WTC11 (cell line): ENCODE results near the gene ATP5F1D. TPM values are rescaled to one million over a fixed set of nuclear protein-coding genes. Genes with fewer than 3 reads are reported as not detected.

Experiments
- CREB1 ChIP-seq: sonication (generic); formaldehyde crosslinking; IDR thresholded peaks from 2 replicates; pipeline ENCODE4 v1.8.0; 2023; ENCODE audit warnings: mild to moderate bottlenecking, missing genetic modification reagents
- EMX1 ChIP-seq: fragments of 250-450 bp; sonication (Bioruptor Pico); IDR thresholded peaks from 2 replicates; pipeline ENCODE4 v1.8.0; 2021; ENCODE audit warnings: mild to moderate bottlenecking
- GTF2I ChIP-seq: fragments of 250-450 bp; sonication (Bioruptor Pico); conservative IDR thresholded peaks from 2 replicates; pipeline ENCODE4 v1.4.0; 2021; ENCODE audit warnings: mild to moderate bottlenecking
- NFATC4 ChIP-seq: fragments of 250-450 bp; sonication (Bioruptor Pico); IDR thresholded peaks from 2 replicates; pipeline ENCODE4 v1.9.0; 2021; ENCODE audit warnings: mild to moderate bottlenecking
- NFE2L1 ChIP-seq: sonication (generic); formaldehyde crosslinking; IDR thresholded peaks from 2 replicates; pipeline ENCODE4 v1.8.1; 2023; ENCODE audit warnings: missing genetic modification reagents
- OVOL2 ChIP-seq: fragments of 250-450 bp; sonication (Bioruptor Pico); IDR thresholded peaks from 2 replicates; pipeline ENCODE4 v1.9.0; 2021; ENCODE audit warnings: mild to moderate bottlenecking, borderline replicate concordance
- PRRX2 ChIP-seq: fragments of 250-450 bp; sonication (Bioruptor Pico); IDR thresholded peaks from 2 replicates; pipeline ENCODE4 v1.8.0; 2021; ENCODE audit warnings: mild to moderate bottlenecking
- SMAD4 ChIP-seq: sonication (generic); formaldehyde crosslinking; IDR thresholded peaks from 2 replicates; pipeline ENCODE4 v1.8.0; 2022; ENCODE audit warnings: mild to moderate bottlenecking, missing genetic modification reagents
- SP1 ChIP-seq: sonication (generic); formaldehyde crosslinking; conservative IDR thresholded peaks from 2 replicates; pipeline ENCODE4 v1.8.1; 2022; ENCODE audit warnings: missing genetic modification reagents
- TCF7 ChIP-seq: sonication (generic); formaldehyde crosslinking; IDR thresholded peaks from 2 replicates; pipeline ENCODE4 v1.8.0; 2022; ENCODE audit warnings: mild to moderate bottlenecking, low read depth, missing genetic modification reagents, moderate library complexity
- ZBTB43 ChIP-seq: sonication (generic); formaldehyde crosslinking; IDR thresholded peaks from 2 replicates; pipeline ENCODE4 v1.8.1; 2023; ENCODE audit warnings: mild to moderate bottlenecking, missing genetic modification reagents
- ZMAT4 ChIP-seq: fragments of 250-450 bp; sonication (Bioruptor Pico); IDR thresholded peaks from 2 replicates; pipeline ENCODE4 v1.9.0; 2021; ENCODE audit warnings: mild to moderate bottlenecking
- ZNF219 ChIP-seq: sonication (generic); formaldehyde crosslinking; IDR thresholded peaks from 2 replicates; pipeline ENCODE4 v1.8.0; 2023; ENCODE audit warnings: missing genetic modification reagents, mild to moderate bottlenecking, borderline replicate concordance
- ZNF396 ChIP-seq: fragments of 250-450 bp; sonication (Bioruptor Pico); IDR thresholded peaks from 2 replicates; pipeline ENCODE4 v1.8.0; 2021; ENCODE audit warnings: mild to moderate bottlenecking, moderate library complexity, borderline replicate concordance
- ZNF425 ChIP-seq: fragments of 250-450 bp; sonication (Bioruptor Pico); conservative IDR thresholded peaks from 2 replicates; pipeline ENCODE4 v1.9.0; 2021; ENCODE audit warnings: mild to moderate bottlenecking
- total RNA-seq: library from RNA; stranded (reverse); gene quantifications from 3 replicates; pipeline ENCODE4 v1.2.3, GENCODE V29; 2021
- TF ChIP-seq, protein P1 (sequence below): sonication (generic); formaldehyde crosslinking; IDR thresholded peaks from 2 replicates; pipeline ENCODE4 v1.8.1; 2023; ENCODE audit warnings: mild to moderate bottlenecking, missing genetic modification reagents
- TF ChIP-seq, protein P2 (sequence below): sonication (generic); formaldehyde crosslinking; IDR thresholded peaks from 2 replicates; pipeline ENCODE4 v1.8.0; 2023; ENCODE audit warnings: mild to moderate bottlenecking, missing genetic modification reagents
- TF ChIP-seq, protein P3 (sequence below): fragments of 250-450 bp; sonication (Bioruptor Pico); IDR thresholded peaks from 2 replicates; pipeline ENCODE4 v2.1.2; 2022; ENCODE audit warnings: mild to moderate bottlenecking, moderate library complexity
- TF ChIP-seq, protein P4 (sequence below): sonication (generic); formaldehyde crosslinking; IDR thresholded peaks from 2 replicates; pipeline ENCODE4 v1.8.1; 2022; ENCODE audit warnings: low read depth, missing genetic modification reagents, borderline replicate concordance
- TF ChIP-seq, protein P5 (sequence below): sonication (generic); formaldehyde crosslinking; conservative IDR thresholded peaks from 2 replicates; pipeline ENCODE4 v1.8.1; 2022; ENCODE audit warnings: mild to moderate bottlenecking, missing genetic modification reagents

ATP5F1D gene
- total RNA-seq, 1 experiment from 2014 or later, result 277 TPM

- TF ChIP-seq, protein P1, sequence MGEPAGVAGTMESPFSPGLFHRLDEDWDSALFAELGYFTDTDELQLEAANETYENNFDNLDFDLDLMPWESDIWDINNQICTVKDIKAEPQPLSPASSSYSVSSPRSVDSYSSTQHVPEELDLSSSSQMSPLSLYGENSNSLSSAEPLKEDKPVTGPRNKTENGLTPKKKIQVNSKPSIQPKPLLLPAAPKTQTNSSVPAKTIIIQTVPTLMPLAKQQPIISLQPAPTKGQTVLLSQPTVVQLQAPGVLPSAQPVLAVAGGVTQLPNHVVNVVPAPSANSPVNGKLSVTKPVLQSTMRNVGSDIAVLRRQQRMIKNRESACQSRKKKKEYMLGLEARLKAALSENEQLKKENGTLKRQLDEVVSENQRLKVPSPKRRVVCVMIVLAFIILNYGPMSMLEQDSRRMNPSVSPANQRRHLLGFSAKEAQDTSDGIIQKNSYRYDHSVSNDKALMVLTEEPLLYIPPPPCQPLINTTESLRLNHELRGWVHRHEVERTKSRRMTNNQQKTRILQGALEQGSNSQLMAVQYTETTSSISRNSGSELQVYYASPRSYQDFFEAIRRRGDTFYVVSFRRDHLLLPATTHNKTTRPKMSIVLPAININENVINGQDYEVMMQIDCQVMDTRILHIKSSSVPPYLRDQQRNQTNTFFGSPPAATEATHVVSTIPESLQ (CRISPR knock-in tag), result no peak
- TF ChIP-seq SMAD4 (CRISPR knock-in tag) (no peak), TCF7 (CRISPR knock-in tag) (no peak), PRRX2 (CRISPR knock-in tag) (no peak), SP1 (CRISPR knock-in tag) (no peak), EMX1 (no peak), NFE2L1 (no peak), ZNF219 (CRISPR knock-in tag) (no peak), GTF2I (0 out of 2 replicates have a peak, but pooled peaks have one; percentile 42), ZBTB43 (CRISPR knock-in tag) (no peak), OVOL2 (CRISPR knock-in tag) (no peak), ZNF425 (CRISPR knock-in tag) (no peak), ZMAT4 (CRISPR knock-in tag) (no peak), CREB1 (CRISPR knock-in tag) (no peak), NFATC4 (CRISPR knock-in tag) (no peak), ZNF396 (no peak)
- TF ChIP-seq, protein P2, sequence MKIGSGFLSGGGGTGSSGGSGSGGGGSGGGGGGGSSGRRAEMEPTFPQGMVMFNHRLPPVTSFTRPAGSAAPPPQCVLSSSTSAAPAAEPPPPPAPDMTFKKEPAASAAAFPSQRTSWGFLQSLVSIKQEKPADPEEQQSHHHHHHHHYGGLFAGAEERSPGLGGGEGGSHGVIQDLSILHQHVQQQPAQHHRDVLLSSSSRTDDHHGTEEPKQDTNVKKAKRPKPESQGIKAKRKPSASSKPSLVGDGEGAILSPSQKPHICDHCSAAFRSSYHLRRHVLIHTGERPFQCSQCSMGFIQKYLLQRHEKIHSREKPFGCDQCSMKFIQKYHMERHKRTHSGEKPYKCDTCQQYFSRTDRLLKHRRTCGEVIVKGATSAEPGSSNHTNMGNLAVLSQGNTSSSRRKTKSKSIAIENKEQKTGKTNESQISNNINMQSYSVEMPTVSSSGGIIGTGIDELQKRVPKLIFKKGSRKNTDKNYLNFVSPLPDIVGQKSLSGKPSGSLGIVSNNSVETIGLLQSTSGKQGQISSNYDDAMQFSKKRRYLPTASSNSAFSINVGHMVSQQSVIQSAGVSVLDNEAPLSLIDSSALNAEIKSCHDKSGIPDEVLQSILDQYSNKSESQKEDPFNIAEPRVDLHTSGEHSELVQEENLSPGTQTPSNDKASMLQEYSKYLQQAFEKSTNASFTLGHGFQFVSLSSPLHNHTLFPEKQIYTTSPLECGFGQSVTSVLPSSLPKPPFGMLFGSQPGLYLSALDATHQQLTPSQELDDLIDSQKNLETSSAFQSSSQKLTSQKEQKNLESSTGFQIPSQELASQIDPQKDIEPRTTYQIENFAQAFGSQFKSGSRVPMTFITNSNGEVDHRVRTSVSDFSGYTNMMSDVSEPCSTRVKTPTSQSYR (CRISPR knock-in tag), result no peak
- TF ChIP-seq, protein P3, sequence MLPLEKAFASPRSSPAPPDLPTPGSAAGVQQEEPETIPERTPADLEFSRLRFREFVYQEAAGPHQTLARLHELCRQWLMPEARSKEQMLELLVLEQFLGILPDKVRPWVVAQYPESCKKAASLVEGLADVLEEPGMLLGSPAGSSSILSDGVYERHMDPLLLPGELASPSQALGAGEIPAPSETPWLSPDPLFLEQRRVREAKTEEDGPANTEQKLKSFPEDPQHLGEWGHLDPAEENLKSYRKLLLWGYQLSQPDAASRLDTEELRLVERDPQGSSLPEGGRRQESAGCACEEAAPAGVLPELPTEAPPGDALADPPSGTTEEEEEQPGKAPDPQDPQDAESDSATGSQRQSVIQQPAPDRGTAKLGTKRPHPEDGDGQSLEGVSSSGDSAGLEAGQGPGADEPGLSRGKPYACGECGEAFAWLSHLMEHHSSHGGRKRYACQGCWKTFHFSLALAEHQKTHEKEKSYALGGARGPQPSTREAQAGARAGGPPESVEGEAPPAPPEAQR (CRISPR knock-in tag), result no peak
- TF ChIP-seq, protein P4, sequence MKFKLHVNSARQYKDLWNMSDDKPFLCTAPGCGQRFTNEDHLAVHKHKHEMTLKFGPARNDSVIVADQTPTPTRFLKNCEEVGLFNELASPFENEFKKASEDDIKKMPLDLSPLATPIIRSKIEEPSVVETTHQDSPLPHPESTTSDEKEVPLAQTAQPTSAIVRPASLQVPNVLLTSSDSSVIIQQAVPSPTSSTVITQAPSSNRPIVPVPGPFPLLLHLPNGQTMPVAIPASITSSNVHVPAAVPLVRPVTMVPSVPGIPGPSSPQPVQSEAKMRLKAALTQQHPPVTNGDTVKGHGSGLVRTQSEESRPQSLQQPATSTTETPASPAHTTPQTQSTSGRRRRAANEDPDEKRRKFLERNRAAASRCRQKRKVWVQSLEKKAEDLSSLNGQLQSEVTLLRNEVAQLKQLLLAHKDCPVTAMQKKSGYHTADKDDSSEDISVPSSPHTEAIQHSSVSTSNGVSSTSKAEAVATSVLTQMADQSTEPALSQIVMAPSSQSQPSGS, result no peak
- TF ChIP-seq, protein P5, sequence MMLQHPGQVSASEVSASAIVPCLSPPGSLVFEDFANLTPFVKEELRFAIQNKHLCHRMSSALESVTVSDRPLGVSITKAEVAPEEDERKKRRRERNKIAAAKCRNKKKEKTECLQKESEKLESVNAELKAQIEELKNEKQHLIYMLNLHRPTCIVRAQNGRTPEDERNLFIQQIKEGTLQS (CRISPR knock-in tag), result peak; percentile 88; the same call in 1 of the 2 replicates
Measured at GRCh38 chr19:1264801-1265614, 23.5 kb downstream of the ATP5F1D start (continued).
